ENCODE measurements around the gene EXT2. TPM values are rescaled to one million over a fixed set of nuclear protein-coding genes. Genes with fewer than 3 reads are reported as not detected.

EXT2 gene
- total RNA-seq, 4 donors from 2014 or later, result 20.4 to 24.8 (median 23.1) TPM

- in situ Hi-C loops (cut with MboI; ENCODE audit: low sequenced_read_pairs in 4 of 4) (no loop called here), intact Hi-C loops (cut with DNase I; ENCODE audit: low total_unique reads) (no loop called here)
- Histone ChIP-seq H3K9me3 (no peaks in the 10 kb centered on the region), H3K36me3 (peaks cover 0 to 10% of the 10 kb centered on the region in 2 donors), H3K4me1 (no peaks in the 10 kb centered on the region), H3K4me3 (no peak overlapping the region), H3K27me3 (no peaks in the 10 kb centered on the region), H3K27ac (no peak overlapping the region)
- ATAC-seq, result no peak
- no peak for TF ChIP-seq POLR2A (IDR thresholded peaks at IDR 0.05)
- TF ChIP-seq CTCF (IDR thresholded peaks at IDR 0.05 in 4 of 5, conservative IDR thresholded peaks at IDR 0.05 in 1 of 5), result no peak
- DNase-seq, result no peak
These were observed 10.1 kb upstream of the EXT2 start for GRCh38 chr11:44085330-44085729.

GRCh38 chr11:44088377-44088776 is 7.1 kb upstream of the EXT2 start:
- intact Hi-C loops (cut with DNase I; ENCODE audit: low total_unique reads), result no loop called here
- Histone ChIP-seq H3K9me3 (no peaks in the 10 kb centered on the region), H3K27me3 (no peaks in the 10 kb centered on the region), H3K27ac (no peak overlapping the region), H3K36me3 (peaks cover 0 to 5% of the 10 kb centered on the region in 2 donors), H3K4me3 (no peak overlapping the region), H3K4me1 (no peaks in the 10 kb centered on the region)
- no peak for DNase-seq
- in situ Hi-C loops (cut with MboI; ENCODE audit: low sequenced_read_pairs in 4 of 4), result no loop called here
- TF ChIP-seq POLR2A (IDR thresholded peaks at IDR 0.05), result no peak
- no peak for TF ChIP-seq CTCF (IDR thresholded peaks at IDR 0.05 in 4 of 5, conservative IDR thresholded peaks at IDR 0.05 in 1 of 5)
- ATAC-seq, result no peak

- Histone ChIP-seq H3K27ac (no peak overlapping the region), H3K4me1 (no peaks in the 10 kb centered on the region), H3K27me3 (no peaks in the 10 kb centered on the region), H3K9me3 (no peaks in the 10 kb centered on the region), H3K4me3 (no peak overlapping the region), H3K36me3 (peaks cover 0 to 4% of the 10 kb centered on the region in 2 donors)
- in situ Hi-C loops (cut with MboI; ENCODE audit: low sequenced_read_pairs in 4 of 4), result no loop called here
- DNase-seq, result no peak
- TF ChIP-seq CTCF (IDR thresholded peaks at IDR 0.05 in 4 of 5, conservative IDR thresholded peaks at IDR 0.05 in 1 of 5) (no peak), POLR2A (IDR thresholded peaks at IDR 0.05) (no peak)
- no peak for ATAC-seq
- intact Hi-C loops (cut with DNase I; ENCODE audit: low total_unique reads), result no loop called here
These were observed 6.6 kb upstream of the EXT2 start for GRCh38 chr11:44088871-44089270.

- H3K27me3 ChIP-seq, result no peaks in the 10 kb centered on the region
- intact Hi-C loops (cut with DNase I; ENCODE audit: low total_unique reads), result loop anchor here (10.0 kb wide), 1 partner anchor 524 kb away; no protein-coding TSS in a partner anchor
- no peak for ATAC-seq
- H3K9me3 ChIP-seq, result no peaks in the 10 kb centered on the region
- no peak overlapping the region for H3K27ac ChIP-seq
- H3K36me3 ChIP-seq, result no peaks in the 10 kb centered on the region
- no peak overlapping the region for H3K4me3 ChIP-seq
- H3K4me1 ChIP-seq, result peaks cover 8 to 9% of the 10 kb centered on the region in 2 donors
- DNase-seq, result no peak
- TF ChIP-seq CTCF (IDR thresholded peaks at IDR 0.05 in 4 of 5, conservative IDR thresholded peaks at IDR 0.05 in 1 of 5), result no peak
- in situ Hi-C loops (cut with MboI; ENCODE audit: low sequenced_read_pairs in 4 of 4), result loop anchor here in 3 of 4 donors (5.0 to 10.0 kb wide), 3 partner anchors 447 to 454 kb away; no protein-coding TSS in a partner anchor
These were observed 4.9 kb upstream of the EXT2 start for GRCh38 chr11:44090539-44090938.
